Stimulated activated naive CD8-positive, alpha-beta T cell treated with anti-CD3 and anti-CD28 coated beads, Interleukin-15, amount 100 ng/mL, for 72 hours (primary cell): ENCODE data around the gene KTI12.
"Not testable (repeated sequence)": the region's sequence is repeated elsewhere in the genome, so short reads cannot be mapped to it uniquely, and the experiment has no call there.

Source experiments
- ATAC-seq: fragments of 150-1000 bp; cut with Tn5 transposase; 2 replicates; pipeline ENCODE4 v1.10.0; 2021; ENCODE audit warnings: mild to moderate bottlenecking, moderate library complexity
- DNase-seq, 2 donors: peaks; one replicate each; pipeline ENCODE4 v3.0.0; 2021 to 2022
- H3K27ac Mint-ChIP-seq, 2 donors: one replicate each; pipeline ENCODE4 v1.8.0; 2022; ENCODE audit warnings: mild to moderate bottlenecking in 2 of 2, mixed read lengths in 2 of 2, moderate library complexity in 2 of 2
- H3K27me3 Mint-ChIP-seq: one replicate; pipeline ENCODE4 v1.8.0; 2022; ENCODE audit warnings: mixed read lengths
- H3K4me1 Mint-ChIP-seq: one replicate; pipeline ENCODE4 v1.8.0; 2022; ENCODE audit warnings: mild to moderate bottlenecking, mixed read lengths
- H3K4me3 Mint-ChIP-seq, 2 donors: one replicate each; pipeline ENCODE4 v1.8.0; 2022; ENCODE audit warnings: mild to moderate bottlenecking in 2 of 2, mixed read lengths in 2 of 2, moderate library complexity in 1 of 2
- H3K9me3 Mint-ChIP-seq, 2 donors: one replicate each; pipeline ENCODE4 v1.8.0; 2022; ENCODE audit warnings: mixed read lengths in 2 of 2

Gene KTI12

GRCh38 chr1:52054496-52055065 lies 21.0 kb upstream of the KTI12 start:
- Mint-ChIP-seq H3K27ac (peak overlapping the region; percentile 97 to 98), H3K4me3 (peak overlapping the region; percentile 93 to 99), H3K4me1 (peaks cover 63% of the 10 kb centered on the region), H3K9me3 (no peaks in the 10 kb centered on the region), H3K27me3 (no peaks in the 10 kb centered on the region)
- DNase-seq (peak in 1 of 2 donors; percentile 3), ATAC-seq (no peak)

DNA sequence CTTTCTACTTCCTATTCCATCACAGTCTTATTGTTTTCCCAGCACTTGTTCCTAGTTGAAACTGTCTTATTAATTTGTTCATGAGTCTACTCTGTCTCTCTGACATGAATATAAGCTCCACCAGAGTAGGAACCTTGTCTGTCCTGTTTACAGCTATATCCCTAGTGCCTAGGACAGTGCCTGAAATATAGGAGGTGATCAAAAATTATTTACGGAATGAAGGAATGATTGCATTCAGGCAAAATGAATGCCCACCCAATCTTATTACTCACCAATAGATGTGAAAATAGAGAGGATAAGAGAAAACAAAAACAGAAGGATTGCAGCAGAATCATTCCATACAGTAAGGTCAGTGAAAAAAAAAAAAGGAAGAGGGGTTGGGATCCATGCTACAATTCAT lies 20.3 kb upstream of the KTI12 start:
- H3K27me3 Mint-ChIP-seq, result no peaks in the 10 kb centered on the region
- no peak for DNase-seq
- peak overlapping the region in 1 of 2 donors; percentile 82 for H3K27ac Mint-ChIP-seq
- peak overlapping the region; percentile 93 to 99 for H3K4me3 Mint-ChIP-seq
- H3K4me1 Mint-ChIP-seq, result peaks cover 59% of the 10 kb centered on the region
- no peaks in the 10 kb centered on the region for H3K9me3 Mint-ChIP-seq
- ATAC-seq, result no peak

DNA sequence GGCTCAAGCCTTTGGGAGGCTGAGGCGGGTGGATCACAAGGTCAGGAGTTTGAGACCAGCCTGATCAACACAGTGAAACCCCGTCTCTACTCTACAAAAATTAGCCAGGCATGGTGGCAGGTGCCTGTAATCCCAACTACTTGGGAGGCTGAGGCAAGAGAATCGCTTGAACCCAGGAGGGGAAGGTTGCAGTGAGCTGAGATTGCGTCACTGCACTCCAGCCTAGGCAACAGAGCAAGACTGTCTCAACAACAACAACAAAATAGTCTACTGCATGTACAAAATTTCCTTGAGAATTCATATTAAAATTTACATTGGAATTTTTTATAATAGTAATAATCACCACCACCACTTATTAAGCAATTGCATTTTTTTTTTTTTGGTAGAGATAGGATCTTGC lies 15.7 kb upstream of the KTI12 start:
- not testable (repeated sequence) for H3K27ac Mint-ChIP-seq, H3K9me3 Mint-ChIP-seq, H3K4me3 Mint-ChIP-seq, ATAC-seq, H3K27me3 Mint-ChIP-seq, DNase-seq
- H3K4me1 Mint-ChIP-seq, result peaks cover 40% of the 10 kb centered on the region

DNA sequence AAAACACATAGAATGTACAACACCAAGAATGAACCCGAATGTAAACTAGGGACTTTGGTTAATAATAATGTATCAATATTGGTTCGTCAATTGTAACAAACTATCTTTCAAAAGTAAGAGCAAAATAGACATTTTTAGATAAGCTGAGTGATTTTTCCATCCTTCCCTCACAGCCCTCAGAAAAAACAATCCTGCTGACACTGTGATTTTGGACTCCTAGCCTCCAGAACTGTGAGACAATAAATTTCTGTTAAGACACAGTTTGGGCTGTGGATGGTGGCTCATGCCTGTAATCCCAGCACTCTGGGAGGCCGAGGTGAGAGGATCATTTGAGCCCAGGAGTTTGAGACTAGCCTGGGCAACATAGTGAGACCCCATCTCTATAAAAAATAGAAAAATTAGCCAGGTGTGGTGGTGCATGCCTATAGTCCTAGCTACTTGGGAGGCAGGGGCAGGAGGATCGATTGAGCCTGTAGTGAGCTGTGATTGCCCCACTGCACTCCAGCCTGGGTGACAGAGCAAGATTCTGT lies 12.1 kb upstream of the KTI12 start:
- H3K4me3 Mint-ChIP-seq, DNase-seq, H3K9me3 Mint-ChIP-seq, ATAC-seq, H3K27me3 Mint-ChIP-seq: not testable (repeated sequence)
- Mint-ChIP-seq H3K27ac (peak overlapping the region in 1 of 2 donors; percentile 37), H3K4me1 (peaks cover 14% of the 10 kb centered on the region)

DNA sequence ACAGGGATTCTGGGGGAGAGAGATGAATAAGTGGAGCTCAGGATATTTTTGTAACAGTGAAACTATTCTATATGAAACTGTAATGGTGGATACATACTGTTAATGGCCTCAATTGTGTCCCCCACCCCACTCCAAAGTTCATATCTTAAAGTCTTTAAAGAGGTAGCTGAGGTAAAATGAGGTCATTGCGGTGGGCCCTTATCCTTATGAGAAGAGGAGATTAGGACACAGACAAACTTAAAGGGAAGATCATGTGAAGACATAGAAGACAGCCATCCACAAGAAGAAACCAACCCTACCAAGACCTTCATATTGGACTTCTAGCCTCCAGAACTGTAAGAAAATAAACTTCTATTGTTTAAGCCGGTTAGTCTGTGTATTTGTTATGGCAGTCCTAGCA lies 11.6 kb upstream of the KTI12 start:
- DNase-seq, result no peak
- no peaks in the 10 kb centered on the region for H3K27me3 Mint-ChIP-seq
- no peak overlapping the region for H3K27ac Mint-ChIP-seq
- H3K4me1 Mint-ChIP-seq, result peaks cover 9% of the 10 kb centered on the region
- no peak overlapping the region for H3K4me3 Mint-ChIP-seq
- ATAC-seq, result no peak
- H3K9me3 Mint-ChIP-seq, result no peaks in the 10 kb centered on the region

DNA sequence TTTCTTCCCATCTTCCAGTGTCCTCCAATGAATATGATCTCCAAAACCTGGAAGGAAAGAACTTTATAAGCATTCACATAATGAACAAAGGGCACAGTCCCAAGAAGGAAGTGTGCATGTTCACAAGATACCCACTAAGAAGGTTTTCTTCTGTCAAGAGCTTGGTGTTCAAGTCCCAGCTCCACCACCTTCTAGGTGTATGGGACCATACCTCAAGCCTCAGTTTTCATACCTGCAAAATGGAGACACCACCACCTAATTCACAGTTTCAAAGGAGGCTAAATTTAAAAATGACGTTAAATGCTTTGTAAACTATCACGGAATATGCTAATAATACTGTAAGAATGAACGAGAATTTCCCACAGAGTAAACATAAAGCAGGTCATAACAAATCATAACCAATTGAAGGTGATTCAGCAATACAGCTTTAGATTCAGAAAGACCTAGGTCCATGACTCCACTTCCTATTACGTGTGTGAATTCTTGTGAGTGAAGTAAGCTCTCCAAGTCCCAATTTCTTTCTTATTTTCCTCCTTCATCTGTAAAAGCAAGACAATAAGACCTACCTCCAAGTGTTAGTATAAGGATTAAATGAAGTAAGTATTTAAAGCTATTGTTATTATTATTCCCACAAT lies 8.1 kb upstream of the KTI12 start:
- Mint-ChIP-seq H3K4me3 (no peak overlapping the region), H3K9me3 (no peaks in the 10 kb centered on the region), H3K4me1 (peaks cover 5% of the 10 kb centered on the region), H3K27me3 (no peaks in the 10 kb centered on the region), H3K27ac (no peak overlapping the region)
- DNase-seq, result no peak
- no peak for ATAC-seq

GRCh38 chr1:52037909-52038308 lies 4.3 kb upstream of the KTI12 start:
- H3K27me3 Mint-ChIP-seq, result no peaks in the 10 kb centered on the region
- DNase-seq (no peak), ATAC-seq (no peak)
- no peaks in the 10 kb centered on the region for H3K9me3 Mint-ChIP-seq
- H3K4me3 Mint-ChIP-seq, result no peak overlapping the region
- H3K4me1 Mint-ChIP-seq, result peaks cover 8% of the 10 kb centered on the region
- peak overlapping the region in 1 of 2 donors; percentile 39 for H3K27ac Mint-ChIP-seq

DNA sequence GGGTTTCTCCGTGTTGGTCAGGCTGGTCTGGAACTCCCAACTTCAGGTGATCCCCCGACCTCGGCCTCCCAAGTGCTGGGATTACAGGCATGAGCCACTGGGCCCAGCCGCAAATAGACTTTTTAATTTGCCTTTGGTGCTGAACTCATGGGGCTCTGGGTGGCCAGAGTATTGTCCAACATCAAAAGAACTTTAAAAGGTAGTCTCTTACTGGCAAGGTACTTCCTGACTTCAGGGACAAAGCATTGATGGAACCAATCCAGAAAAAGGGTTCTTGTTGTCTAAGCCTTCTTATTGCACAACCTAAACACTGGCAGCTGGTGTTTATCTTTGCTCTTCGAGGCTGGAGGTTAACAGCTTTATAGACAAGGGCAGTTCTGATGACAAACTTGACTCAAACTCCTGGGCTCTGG lies 3.8 kb upstream of the KTI12 start:
- H3K4me1 Mint-ChIP-seq, result peaks cover 12% of the 10 kb centered on the region

DNA sequence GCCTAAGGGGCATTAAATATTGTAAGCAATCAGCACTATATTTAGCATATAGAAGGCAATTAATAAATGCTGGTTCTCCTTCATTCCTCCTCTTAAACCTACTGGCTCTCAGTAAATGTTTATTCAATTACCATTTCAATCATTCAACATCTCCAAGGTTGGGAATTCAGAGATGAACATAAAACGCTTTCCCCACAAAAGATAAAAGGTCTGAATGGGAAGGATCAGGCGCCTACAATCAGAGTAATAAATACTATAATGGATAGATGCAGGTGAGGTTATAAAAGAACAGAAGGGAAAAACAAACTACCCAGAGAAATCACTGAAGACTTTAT lies 407 bp upstream of the KTI12 start:
- no peaks in the 10 kb centered on the region for H3K27me3 Mint-ChIP-seq
- no peaks in the 10 kb centered on the region for H3K9me3 Mint-ChIP-seq
- ATAC-seq (no peak), DNase-seq (no peak)
- H3K4me1 Mint-ChIP-seq, result peaks cover 34% of the 10 kb centered on the region
- H3K4me3 Mint-ChIP-seq, result peak overlapping the region; percentile 89 to 95
- H3K27ac Mint-ChIP-seq, result peak overlapping the region; percentile 95 to 98

More for the DNA sequence above, 3.8 kb upstream of the KTI12 start:
- no peak overlapping the region for H3K4me3 Mint-ChIP-seq
- no peaks in the 10 kb centered on the region for H3K9me3 Mint-ChIP-seq
- H3K27ac Mint-ChIP-seq, result no peak overlapping the region
- no peak for DNase-seq
- no peaks in the 10 kb centered on the region for H3K27me3 Mint-ChIP-seq
- ATAC-seq, result no peak

DNA sequence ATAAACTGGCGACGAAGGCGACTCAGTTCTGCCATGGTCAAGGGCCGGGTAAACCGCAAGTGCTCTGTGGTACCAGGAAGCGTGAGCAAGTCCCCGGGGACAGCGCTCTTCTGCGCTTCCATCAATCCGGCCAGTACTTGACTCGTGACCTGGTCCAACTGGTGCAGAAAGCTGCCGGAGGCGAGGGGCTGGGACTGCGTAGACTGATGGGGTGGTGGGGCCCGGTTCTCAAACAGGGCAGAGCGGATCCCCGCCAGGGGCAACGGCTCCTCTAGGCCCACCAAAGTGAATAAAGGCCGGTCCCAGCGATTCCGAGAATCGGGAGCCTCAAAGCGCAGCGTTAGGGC lies 852 bp downstream of the KTI12 start:
- H3K27me3 Mint-ChIP-seq, result no peaks in the 10 kb centered on the region
- peaks cover 34% of the 10 kb centered on the region for H3K4me1 Mint-ChIP-seq
- no peaks in the 10 kb centered on the region for H3K9me3 Mint-ChIP-seq
- ATAC-seq (peak; percentile 16), DNase-seq (peak in 1 of 2 donors; percentile 15)
- peak overlapping the region; percentile 95 to 98 for H3K27ac Mint-ChIP-seq
- peak overlapping the region; percentile 89 to 95 for H3K4me3 Mint-ChIP-seq

- Mint-ChIP-seq H3K4me3 (peak overlapping the region; percentile 89 to 95), H3K27ac (peak overlapping the region; percentile 95 to 98), H3K27me3 (no peaks in the 10 kb centered on the region), H3K9me3 (no peaks in the 10 kb centered on the region), H3K4me1 (peaks cover 34% of the 10 kb centered on the region)
- no peak for DNase-seq
- ATAC-seq, result no peak
Measured at GRCh38 chr1:52032124-52032784, 1.4 kb downstream of the KTI12 start.

GRCh38 chr1:52028839-52029238 lies 4.8 kb downstream of the KTI12 start:
- ATAC-seq, DNase-seq, H3K9me3 Mint-ChIP-seq, H3K27ac Mint-ChIP-seq, H3K27me3 Mint-ChIP-seq, H3K4me3 Mint-ChIP-seq: not testable (repeated sequence)
- H3K4me1 Mint-ChIP-seq, result peaks cover 29% of the 10 kb centered on the region

DNA sequence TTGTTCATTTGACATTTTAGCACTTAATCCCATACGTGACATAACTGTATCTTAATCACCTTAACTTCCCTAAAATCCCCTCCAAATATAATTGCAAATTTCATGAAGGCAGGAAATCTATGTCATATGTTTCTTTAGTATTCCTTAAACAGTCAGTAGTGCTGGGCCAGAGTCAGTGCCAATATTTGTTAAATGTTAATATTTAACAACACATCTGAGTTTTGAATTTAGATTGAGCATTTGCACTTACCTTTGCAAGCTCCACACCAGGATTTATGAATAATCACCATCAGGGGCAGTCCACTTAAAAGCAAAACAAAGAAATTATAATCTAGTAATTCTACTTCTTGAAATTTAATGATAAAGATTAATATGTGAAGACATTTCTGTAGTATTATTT lies 5.3 kb downstream of the KTI12 start:
- Mint-ChIP-seq H3K27me3 (no peaks in the 10 kb centered on the region), H3K4me3 (no peak overlapping the region), H3K4me1 (peaks cover 26% of the 10 kb centered on the region), H3K27ac (no peak overlapping the region), H3K9me3 (no peaks in the 10 kb centered on the region)
- ATAC-seq (no peak), DNase-seq (no peak)

- ATAC-seq (no peak), DNase-seq (no peak)
- H3K27me3 Mint-ChIP-seq, result no peaks in the 10 kb centered on the region
- peaks cover 12% of the 10 kb centered on the region for H3K4me1 Mint-ChIP-seq
- H3K27ac Mint-ChIP-seq, result no peak overlapping the region
- no peak overlapping the region for H3K4me3 Mint-ChIP-seq
- H3K9me3 Mint-ChIP-seq, result no peaks in the 10 kb centered on the region
Measured at GRCh38 chr1:52026278-52026677, 7.3 kb downstream of the KTI12 start.

DNA sequence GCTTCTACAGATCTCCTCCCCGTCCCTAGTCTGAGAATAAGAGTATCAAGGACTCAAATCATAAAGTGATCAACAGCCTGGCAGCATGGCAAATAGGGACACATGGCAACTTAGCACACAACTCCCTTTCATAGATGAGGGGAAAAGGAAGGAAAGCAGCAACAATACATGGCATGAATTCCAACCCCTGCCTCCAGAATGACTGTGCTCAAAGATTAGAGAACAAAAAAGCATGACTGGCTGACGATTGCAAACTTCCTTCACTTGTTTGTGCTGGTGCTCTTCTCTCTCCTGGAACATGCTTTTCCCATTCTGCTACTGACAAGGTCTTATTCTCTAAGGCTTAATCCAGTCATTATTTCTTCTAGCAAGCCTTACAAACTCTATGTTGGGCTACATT lies 11.5 kb downstream of the KTI12 start:
- no peaks in the 10 kb centered on the region for H3K4me1 Mint-ChIP-seq
- H3K9me3 Mint-ChIP-seq, result no peaks in the 10 kb centered on the region
- no peaks in the 10 kb centered on the region for H3K27me3 Mint-ChIP-seq
- H3K4me3 Mint-ChIP-seq, result no peak overlapping the region
- DNase-seq, result no peak
- no peak overlapping the region for H3K27ac Mint-ChIP-seq
- no peak for ATAC-seq

DNA sequence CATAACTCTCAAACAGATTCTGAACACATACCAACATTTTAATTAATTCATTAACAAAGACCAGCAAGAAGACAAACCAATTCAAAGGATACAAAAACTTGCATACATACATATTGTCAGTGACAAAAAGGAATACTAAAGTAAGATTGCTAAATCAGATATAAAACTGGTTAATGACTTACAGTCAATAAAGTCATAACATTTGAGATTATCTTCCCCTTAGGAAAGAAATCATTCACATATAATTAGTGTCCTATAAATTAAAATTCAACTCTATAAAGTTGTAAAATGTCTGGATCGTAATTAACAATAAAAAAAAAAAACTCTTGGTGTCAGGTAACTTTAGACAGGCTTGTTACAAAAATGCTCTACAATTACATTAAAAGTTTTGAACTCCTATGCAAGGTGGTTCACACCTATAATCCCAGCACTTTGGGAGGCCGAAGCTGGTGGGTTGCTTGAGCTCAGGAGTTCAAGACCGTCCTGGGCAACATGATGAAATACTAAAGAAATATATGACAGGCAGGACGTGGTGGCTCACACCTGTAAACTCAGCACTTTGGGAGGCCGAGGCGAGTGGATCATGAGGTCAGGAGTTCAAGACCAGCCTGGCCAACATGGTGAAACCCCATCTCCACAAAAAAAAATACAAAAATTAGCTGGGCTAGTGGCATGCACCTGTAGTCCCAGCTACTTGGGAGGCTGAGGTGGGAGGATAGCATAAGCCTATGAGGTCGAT lies 25.4 kb downstream of the KTI12 start:
- H3K27ac Mint-ChIP-seq, result no peak overlapping the region

More for the DNA sequence above, 25.4 kb downstream of the KTI12 start:
- Mint-ChIP-seq H3K27me3 (peaks cover 31% of the 10 kb centered on the region), H3K4me3 (no peak overlapping the region), H3K9me3 (no peaks in the 10 kb centered on the region), H3K4me1 (no peaks in the 10 kb centered on the region)
- ATAC-seq (no peak), DNase-seq (no peak)
